HEK293 (cell line): ENCODE measurements around the gene OCSTAMP.

Source experiments
- BCL11B ChIP-seq: fragments of 450-650 bp; formaldehyde crosslinking; IDR thresholded peaks from 2 replicates; pipeline ENCODE4 v1.5.1; 2016; ENCODE audit warnings: low read depth, missing biosample characterization, missing genetic modification characterization
- GLIS1 ChIP-seq: fragments of 450-650 bp; formaldehyde crosslinking; IDR thresholded peaks from 2 replicates; pipeline ENCODE4 v1.5.1; 2016; ENCODE audit warnings: missing biosample characterization, missing genetic modification characterization
- GLIS2 ChIP-seq: fragments of 450-650 bp; formaldehyde crosslinking; IDR thresholded peaks from 2 replicates; pipeline ENCODE4 v1.5.1; 2016; ENCODE audit warnings: missing biosample characterization, missing genetic modification characterization
- MEIS1 ChIP-seq: sonication (generic); formaldehyde crosslinking; IDR thresholded peaks from 2 replicates; pipeline ENCODE4 v1.8.1; 2022; ENCODE audit warnings: missing genetic modification reagents, mild to moderate bottlenecking, borderline replicate concordance
- RBAK ChIP-seq: fragments of 450-650 bp; formaldehyde crosslinking; IDR thresholded peaks from 2 replicates; pipeline ENCODE4 v1.5.1; 2016; ENCODE audit warnings: missing biosample characterization, missing genetic modification characterization
- REPIN1 ChIP-seq: fragments of 450-650 bp; formaldehyde crosslinking; IDR thresholded peaks from 2 replicates; pipeline ENCODE4 v1.5.1; 2017; ENCODE audit warnings: missing biosample characterization, missing genetic modification characterization, low read depth
- SETDB1 ChIP-seq: IDR thresholded peaks from one replicate; pipeline ENCODE4 v1.6.1; 2017; ENCODE audit warnings: mild to moderate bottlenecking, low read length, moderate library complexity, mixed read lengths; ENCODE audit not compliant: insufficient read length
- ZBTB11 ChIP-seq: fragments of 450-650 bp; formaldehyde crosslinking; conservative IDR thresholded peaks from 2 replicates; pipeline ENCODE4 v1.5.1; 2016; ENCODE audit warnings: low read depth, missing biosample characterization, missing genetic modification characterization
- ZBTB21 ChIP-seq: fragments of 450-650 bp; formaldehyde crosslinking; IDR thresholded peaks from 2 replicates; pipeline ENCODE4 v1.5.1; 2017; ENCODE audit warnings: missing biosample characterization, missing genetic modification characterization
- ZBTB26 ChIP-seq: fragments of 450-650 bp; formaldehyde crosslinking; optimal IDR thresholded peaks from 2 replicates; pipeline ENCODE3; 2016; ENCODE audit warnings: missing biosample characterization, mild to moderate bottlenecking, missing genetic modification characterization
- ZBTB44 ChIP-seq: fragments of 450-650 bp; IDR thresholded peaks from 2 replicates; pipeline ENCODE4 v1.5.1; 2018; ENCODE audit warnings: missing biosample characterization, mild to moderate bottlenecking, missing genetic modification characterization
- ZNF132 ChIP-seq: fragments of 450-650 bp; formaldehyde crosslinking; IDR thresholded peaks from 2 replicates; pipeline ENCODE4 v1.5.1; 2017; ENCODE audit warnings: missing biosample characterization, missing genetic modification characterization, borderline replicate concordance
- ZNF133 ChIP-seq: fragments of 450-650 bp; formaldehyde crosslinking; IDR thresholded peaks from 2 replicates; pipeline ENCODE4 v1.5.1; 2016; ENCODE audit warnings: missing biosample characterization, missing genetic modification characterization
- ZNF138 ChIP-seq: fragments of 450-650 bp; formaldehyde crosslinking; IDR thresholded peaks from 2 replicates; pipeline ENCODE4 v1.5.1; 2016; ENCODE audit warnings: missing biosample characterization, missing genetic modification characterization, borderline replicate concordance
- ZNF140 ChIP-seq: fragments of 450-650 bp; formaldehyde crosslinking; IDR thresholded peaks from 2 replicates; pipeline ENCODE4 v1.5.1; 2016; ENCODE audit warnings: missing biosample characterization, missing genetic modification characterization
- ZNF148 ChIP-seq: fragments of 450-650 bp; formaldehyde crosslinking; IDR thresholded peaks from 2 replicates; pipeline ENCODE4 v1.5.0; 2017; ENCODE audit warnings: missing biosample characterization, missing genetic modification characterization, borderline replicate concordance
- ZNF23 ChIP-seq: fragments of 450-650 bp; formaldehyde crosslinking; IDR thresholded peaks from 2 replicates; pipeline ENCODE4 v1.5.1; 2016; ENCODE audit warnings: missing biosample characterization, missing genetic modification characterization, borderline replicate concordance
- ZNF274 ChIP-seq, 2 experiments: fragments of 200-500 bp in 1 of 2; fragments of 450-650 bp in 1 of 2; sonication (Bioruptor generic) in 1 of 2; formaldehyde crosslinking in 1 of 2; IDR thresholded peaks; 2 replicates each; pipeline versions ENCODE4 v1.5.1 to v1.6.1; 2014 to 2016; ENCODE audit warnings: borderline replicate concordance in 1 of 2, inconsistent platforms in 1 of 2, low read length in 1 of 2, missing biosample characterization in 1 of 2, missing genetic modification characterization in 1 of 2
- ZNF302 ChIP-seq: fragments of 450-650 bp; formaldehyde crosslinking; IDR thresholded peaks from 2 replicates; pipeline ENCODE4 v1.5.1; 2016; ENCODE audit warnings: missing biosample characterization, missing genetic modification characterization, low read depth
- ZNF416 ChIP-seq: fragments of 450-650 bp; formaldehyde crosslinking; IDR thresholded peaks from 2 replicates; pipeline ENCODE4 v1.5.1; 2016; ENCODE audit warnings: missing biosample characterization, missing genetic modification characterization
- ZNF433 ChIP-seq: fragments of 450-650 bp; formaldehyde crosslinking; IDR thresholded peaks from 2 replicates; pipeline ENCODE4 v1.5.1; 2016; ENCODE audit warnings: missing biosample characterization, missing genetic modification characterization, low read depth
- ZNF514 ChIP-seq: fragments of 450-650 bp; formaldehyde crosslinking; IDR thresholded peaks from 2 replicates; pipeline ENCODE4 v1.5.1; 2016; ENCODE audit warnings: missing biosample characterization, missing genetic modification characterization
- ZNF585B ChIP-seq: fragments of 450-650 bp; formaldehyde crosslinking; IDR thresholded peaks from 2 replicates; pipeline ENCODE4 v1.5.1; 2016; ENCODE audit warnings: missing biosample characterization, missing genetic modification characterization
- ZNF596 ChIP-seq: fragments of 450-650 bp; IDR thresholded peaks from 2 replicates; pipeline ENCODE4 v1.5.0; 2018; ENCODE audit warnings: missing biosample characterization, mild to moderate bottlenecking, missing genetic modification characterization, moderate library complexity
- ZNF621 ChIP-seq: fragments of 450-650 bp; formaldehyde crosslinking; IDR thresholded peaks from 2 replicates; pipeline ENCODE4 v1.5.1; 2017; ENCODE audit warnings: missing biosample characterization, missing genetic modification characterization
- ZNF692 ChIP-seq: fragments of 450-650 bp; formaldehyde crosslinking; IDR thresholded peaks from 2 replicates; pipeline ENCODE4 v1.5.1; 2016; ENCODE audit warnings: missing biosample characterization, missing genetic modification characterization
- ZNF776 ChIP-seq: fragments of 450-650 bp; formaldehyde crosslinking; IDR thresholded peaks from 2 replicates; pipeline ENCODE4 v1.5.0; 2017; ENCODE audit warnings: missing biosample characterization, missing genetic modification characterization, borderline replicate concordance

The OCSTAMP gene

GRCh38 chr20:46512943-46513844 is 37.3 kb downstream of the OCSTAMP start, which contains the start of gene ZNF334 (continued):
- TF ChIP-seq ZNF692 (tag by site-specific recombination) (peak; percentile 50; the same call in 1 of the 2 replicates), ZNF133 (no peak), GLIS1 (tag by site-specific recombination) (peak; percentile 47; the same call in 1 of the 2 replicates), RBAK (tag by site-specific recombination) (no peak), MEIS1 (CRISPR knock-in tag) (no peak), ZNF514 (no peak), ZNF23 (no peak), ZNF132 (tag by site-specific recombination) (no peak), ZNF776 (tag by site-specific recombination) (no peak), ZBTB21 (tag by site-specific recombination) (peak; percentile 22; the same call in 1 of the 2 replicates), ZBTB26 (peak; percentile 76), ZNF274 (IDR thresholded peaks at IDR 0.05; ENCODE audit: low read length) (no peak), ZNF274 (tag by site-specific recombination; IDR thresholded peaks at IDR 0.05; ENCODE audit: borderline replicate concordance) (no peak), ZNF433 (tag by site-specific recombination) (no peak), ZNF596 (no peak), GLIS2 (tag by site-specific recombination) (peak; percentile 33; the same call in 1 of the 2 replicates), ZBTB44 (tag by site-specific recombination) (no peak), SETDB1 (no peak), ZNF138 (tag by site-specific recombination) (no peak), ZNF585B (tag by site-specific recombination) (no peak), ZNF621 (no peak), ZNF416 (tag by site-specific recombination) (no peak), ZNF302 (tag by site-specific recombination) (no peak), ZBTB11 (peak; percentile 96), BCL11B (tag by site-specific recombination) (no peak), ZNF148 (no peak), REPIN1 (no peak), ZNF140 (tag by site-specific recombination) (no peak)
